Measurements from ENCODE around the gene POU1F1. TPM values are rescaled to one million over a fixed set of nuclear protein-coding genes. Genes with fewer than 3 reads are reported as not detected.
"Not testable (repeated sequence)": the region's sequence is repeated elsewhere in the genome, so short reads cannot be mapped to it uniquely, and the experiment has no call there.

POU1F1 gene
- total RNA-seq, 1 donor from 2014 or later: 9.6 TPM

GRCh38 chr3:87260270-87260669 is 16.1 kb downstream of the POU1F1 start:
- peak; percentile 64 for DNase-seq (ENCODE audit: low spot score)

GRCh38 chr3:87250009-87250408 is 26.4 kb downstream of the POU1F1 start:
- no peak for DNase-seq (ENCODE audit: low spot score)

- no peak for DNase-seq (ENCODE audit: low spot score)
Observed at GRCh38 chr3:87248831-87249230, 27.6 kb downstream of the POU1F1 start.

GRCh38 chr3:87248231-87248630 is 28.2 kb downstream of the POU1F1 start:
- DNase-seq (ENCODE audit: low spot score): not testable (repeated sequence)

- DNase-seq (ENCODE audit: low spot score): no peak
Observed at GRCh38 chr3:87247430-87247773, 29.0 kb downstream of the POU1F1 start.

GRCh38 chr3:87246662-87247429 is 29.5 kb downstream of the POU1F1 start:
- peak; percentile 8 for DNase-seq (ENCODE audit: low spot score)

GRCh38 chr3:87236093-87236492 is 40.3 kb downstream of the POU1F1 start:
- DNase-seq (ENCODE audit: low spot score): no peak

GRCh38 chr3:87233805-87234204 is 42.6 kb downstream of the POU1F1 start:
- no peak for DNase-seq (ENCODE audit: low spot score)

GRCh38 chr3:87229113-87229512 is 47.3 kb downstream of the POU1F1 start:
- DNase-seq (ENCODE audit: low spot score): no peak

GRCh38 chr3:87228316-87228715 is 48.1 kb downstream of the POU1F1 start:
- no peak for DNase-seq (ENCODE audit: low spot score)

- DNase-seq (ENCODE audit: low spot score): no peak
Observed at GRCh38 chr3:87227835-87228144, 48.6 kb downstream of the POU1F1 start.

- DNase-seq (ENCODE audit: low spot score): peak; percentile 95
Observed at GRCh38 chr3:87227104-87227834, 49.1 kb downstream of the POU1F1 start, which contains the start of gene CHMP2B. TSS of gene CHMP2B (plus strand) at chr3:87227309. CDS start at chr3:87227523, 214 bp downstream.

- DNase-seq (ENCODE audit: low spot score): no peak
Observed at GRCh38 chr3:87225659-87226058, 50.7 kb downstream of the POU1F1 start.

- DNase-seq (ENCODE audit: low spot score): peak; percentile 56
Observed at GRCh38 chr3:87219611-87220010, 56.8 kb downstream of the POU1F1 start.

GRCh38 chr3:87218560-87218959 is 57.8 kb downstream of the POU1F1 start:
- DNase-seq (ENCODE audit: low spot score): no peak

Other genes starting within 250 kb of the POU1F1 start
- 40.4 TPM for gene CHMP2B, start 49.3 kb downstream of the POU1F1 start, total RNA-seq (ENCODE audit: insufficient read depth, low replicate concordance)